ENCODE measurements around the gene CYP27A1.

GRCh38 chr2:218812861-218813260 is 30.9 kb downstream of the CYP27A1 start:
- TF ChIP-seq CTCF (conservative IDR thresholded peaks at IDR 0.05; ENCODE audit: low read depth, low read length) (no peak), EZH2 (IDR thresholded peaks at IDR 0.05; ENCODE audit: borderline replicate concordance, low read depth, low read length, poor library complexity, severe bottlenecking) (no peak)

Data from A673 (cell line).